Caco-2 (cell line): Measurements from ENCODE around the gene DERL3. TPM values are rescaled to one million over a fixed set of nuclear protein-coding genes. Genes with fewer than 3 reads are reported as not detected.
A peak's percentile ranks its signal among the peaks of the same experiment; 100 is the strongest.
"Not testable (repeated sequence)": the region's sequence is repeated elsewhere in the genome, so short reads cannot be mapped to it uniquely, and the experiment has no call there.

Source experiments
- BruUV-seq: library from RNA; stranded (reverse); fragments of 400-500 nt; replicated peaks from 2 replicates; lab custom pipeline; 2021; lab: Mats Ljungman, UMichigan
- CTCF ChIA-PET: fragments of 300-600 bp; sonication (Branson Sonifier 250); formaldehyde crosslinking; loops from one replicate; lab custom pipeline; 2022; ENCODE audit warnings: antibody characterized with exemption; lab: Charles Lee
- POLR2A ChIA-PET: fragments of 300-600 bp; sonication (Branson Sonifier 250); formaldehyde crosslinking; loops from one replicate; lab custom pipeline; 2022; ENCODE audit warnings: antibody characterized with exemption; lab: Charles Lee
- DNase-seq, 2 experiments: peaks; one replicate each; pipeline versions ENCODE4 v3.0.0 to v3.0.0-alpha.2; 2020 to 2022
- H3K27me3 ChIP-seq: replicated peaks from 2 replicates; pipeline ENCODE4 v1.6.0; 2011; ENCODE audit warnings: low read length; ENCODE audit not compliant: control insufficient read depth, insufficient read depth
- H3K36me3 ChIP-seq: 2 replicates; pipeline ENCODE4 v1.5.1; 2011; ENCODE audit warnings: low read length; ENCODE audit not compliant: control insufficient read depth, insufficient read depth
- H3K4me1 ChIP-seq: fragments of 250-450 bp; sonication (Bioruptor Pico); 2 replicates; pipeline ENCODE4 v1.5.1; 2020; ENCODE audit warnings: mild to moderate bottlenecking
- H3K4me3 ChIP-seq: 2 replicates; pipeline ENCODE4 v1.5.1; 2011; ENCODE audit warnings: low read depth, mild to moderate bottlenecking, control low read depth, low read length
- H3K9me3 ChIP-seq: fragments of 250-450 bp; sonication (Bioruptor Pico); 2 replicates; pipeline ENCODE4 v1.5.1; 2020; ENCODE audit warnings: mild to moderate bottlenecking, moderate library complexity
- H3K27ac Mint-ChIP-seq: one replicate; pipeline ENCODE4 v1.8.0; 2022; ENCODE audit warnings: mixed read lengths; ENCODE audit not compliant: unreplicated experiment
- H3K27me3 Mint-ChIP-seq: one replicate; pipeline ENCODE4 v1.8.0; 2022; ENCODE audit warnings: mixed read lengths; ENCODE audit not compliant: insufficient read depth, unreplicated experiment
- H3K36me3 Mint-ChIP-seq: one replicate; pipeline ENCODE4 v1.8.0; 2022; ENCODE audit warnings: mild to moderate bottlenecking, mixed read lengths; ENCODE audit not compliant: insufficient read depth, unreplicated experiment
- H3K4me1 Mint-ChIP-seq: one replicate; pipeline ENCODE4 v1.8.0; 2022; ENCODE audit warnings: low read depth, mixed read lengths; ENCODE audit not compliant: unreplicated experiment
- H3K4me3 Mint-ChIP-seq: one replicate; pipeline ENCODE4 v1.8.0; 2022; ENCODE audit warnings: mild to moderate bottlenecking, moderate library complexity, mixed read lengths; ENCODE audit not compliant: unreplicated experiment
- H3K9me3 Mint-ChIP-seq: one replicate; pipeline ENCODE4 v1.8.0; 2022; ENCODE audit warnings: mixed read lengths; ENCODE audit not compliant: unreplicated experiment
- intact Hi-C: fragments of 100-400 bp; cut with micrococcal nuclease; formaldehyde crosslinking; loops from one replicate; pipeline ENCODE4 v1.10.0; 2022; ENCODE audit not compliant: unreplicated experiment
- total RNA-seq: library from RNA; stranded (reverse); gene quantifications from 2 replicates; pipeline ENCODE4 v1.2.3, GENCODE V29; 2022
- TF ChIP-seq, protein P1 (sequence below), 2 experiments: fragments of 200-600 bp in 1 of 2; IDR thresholded peaks; 1 replicate in 1 of 2; 2 replicates in 1 of 2; pipeline versions ENCODE4 v1.5.1 to v1.8.0; 2011 to 2022; ENCODE audit warnings: antibody characterized with exemption in 1 of 2, control low read depth in 1 of 2, inconsistent platforms in 1 of 2, low read depth in 1 of 2, low read length in 1 of 2, mild to moderate bottlenecking in 1 of 2, moderate library complexity in 1 of 2; ENCODE audit not compliant: insufficient read depth in 1 of 2, severe bottlenecking in 1 of 2, unreplicated experiment in 1 of 2

The DERL3 gene
- total RNA-seq, 1 experiment from 2014 or later = 4.4 TPM

DNA sequence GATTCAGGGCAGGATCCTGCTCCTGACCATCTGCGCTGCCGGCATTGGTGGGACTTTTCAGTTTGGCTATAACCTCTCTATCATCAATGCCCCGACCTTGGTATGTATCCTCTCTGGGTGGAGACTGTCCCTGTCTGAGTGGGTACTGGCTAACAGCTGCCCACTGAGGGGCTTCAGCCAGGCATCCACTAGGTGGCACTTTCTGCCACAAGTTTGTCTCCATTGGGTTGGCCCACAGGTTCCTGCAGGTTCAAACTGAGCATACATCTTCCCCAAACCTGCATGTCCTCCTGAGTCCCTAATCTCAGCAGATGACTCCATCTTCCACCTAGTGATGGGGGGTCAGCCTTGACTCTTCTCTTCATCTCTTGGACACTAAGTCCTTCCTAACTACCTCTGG, 23.3 kb upstream of the DERL3 start:
- H3K9me3 ChIP-seq = no peaks in the 10 kb centered on the region
- no peak overlapping the region for H3K4me3 ChIP-seq
- ChIA-PET POLR2A (no interaction called here), CTCF (interaction anchor here (0.6 to 1.0 kb wide), 3 partner anchors 12 to 52 kb away, joined by 3 to 12 read pairs (median 3); no protein-coding TSS in a partner anchor)
- Mint-ChIP-seq H3K4me3 (no peak overlapping the region), H3K4me1 (peaks cover 7% of the 10 kb centered on the region), H3K9me3 (no peaks in the 10 kb centered on the region), H3K27ac (no peak overlapping the region), H3K27me3 (no peaks in the 10 kb centered on the region), H3K36me3 (peaks cover 11% of the 10 kb centered on the region)
- intact Hi-C loops = loop anchor here (5.0 kb wide), 1 partner anchor 95 kb away; no protein-coding TSS in a partner anchor
- DNase-seq = peak; percentile 59 to 73
- peaks cover 1% of the 10 kb centered on the region; the same call in 1 of the 2 replicates for H3K36me3 ChIP-seq
- no TSS peak for BruUV-seq
- no peaks in the 10 kb centered on the region for H3K27me3 ChIP-seq
- H3K4me1 ChIP-seq = no peaks in the 10 kb centered on the region
- TF ChIP-seq, protein P1, sequence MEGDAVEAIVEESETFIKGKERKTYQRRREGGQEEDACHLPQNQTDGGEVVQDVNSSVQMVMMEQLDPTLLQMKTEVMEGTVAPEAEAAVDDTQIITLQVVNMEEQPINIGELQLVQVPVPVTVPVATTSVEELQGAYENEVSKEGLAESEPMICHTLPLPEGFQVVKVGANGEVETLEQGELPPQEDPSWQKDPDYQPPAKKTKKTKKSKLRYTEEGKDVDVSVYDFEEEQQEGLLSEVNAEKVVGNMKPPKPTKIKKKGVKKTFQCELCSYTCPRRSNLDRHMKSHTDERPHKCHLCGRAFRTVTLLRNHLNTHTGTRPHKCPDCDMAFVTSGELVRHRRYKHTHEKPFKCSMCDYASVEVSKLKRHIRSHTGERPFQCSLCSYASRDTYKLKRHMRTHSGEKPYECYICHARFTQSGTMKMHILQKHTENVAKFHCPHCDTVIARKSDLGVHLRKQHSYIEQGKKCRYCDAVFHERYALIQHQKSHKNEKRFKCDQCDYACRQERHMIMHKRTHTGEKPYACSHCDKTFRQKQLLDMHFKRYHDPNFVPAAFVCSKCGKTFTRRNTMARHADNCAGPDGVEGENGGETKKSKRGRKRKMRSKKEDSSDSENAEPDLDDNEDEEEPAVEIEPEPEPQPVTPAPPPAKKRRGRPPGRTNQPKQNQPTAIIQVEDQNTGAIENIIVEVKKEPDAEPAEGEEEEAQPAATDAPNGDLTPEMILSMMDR (IDR thresholded peaks at IDR 0.05; ENCODE audit: insufficient read depth in 1 of 2, low read depth in 1 of 2, low read length in 1 of 2, severe bottlenecking in 1 of 2, unreplicated experiment in 1 of 2) = peak; percentile 46 to 88

DNA sequence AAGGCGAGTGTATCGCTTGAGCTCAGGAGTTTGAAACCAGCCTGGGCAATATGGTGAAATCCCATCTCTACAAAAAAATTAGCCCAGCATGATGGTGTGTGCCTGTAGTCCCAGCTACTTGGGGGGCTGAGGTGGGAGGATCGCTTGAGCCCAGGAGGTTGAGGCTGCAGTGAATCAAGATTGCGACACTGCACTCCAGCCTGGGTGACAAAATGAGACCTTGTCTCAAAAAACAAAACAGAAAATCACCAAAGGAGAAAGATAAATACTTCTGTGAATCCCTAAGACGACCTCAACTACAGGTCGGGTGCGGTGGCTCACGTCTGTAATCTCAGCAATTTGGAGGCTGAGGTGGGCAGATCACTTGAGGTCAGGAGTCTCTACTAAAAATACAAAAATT, 21.4 kb upstream of the DERL3 start:
- intact Hi-C loops = loop anchor here (5.0 kb wide), 1 partner anchor 97 kb away; no protein-coding TSS in a partner anchor
- POLR2A ChIA-PET, H3K27me3 Mint-ChIP-seq, H3K36me3 ChIP-seq, H3K27ac Mint-ChIP-seq, H3K4me1 ChIP-seq, H3K9me3 ChIP-seq, DNase-seq, H3K4me3 Mint-ChIP-seq, H3K27me3 ChIP-seq, H3K9me3 Mint-ChIP-seq, H3K4me1 Mint-ChIP-seq, BruUV-seq, H3K4me3 ChIP-seq: not testable (repeated sequence)
- H3K36me3 Mint-ChIP-seq = peaks cover 11% of the 10 kb centered on the region
- CTCF ChIA-PET = interaction anchor here (0.7 kb wide), 1 partner anchor 9 kb away, joined by 5 read pairs; no protein-coding TSS in a partner anchor

DNA sequence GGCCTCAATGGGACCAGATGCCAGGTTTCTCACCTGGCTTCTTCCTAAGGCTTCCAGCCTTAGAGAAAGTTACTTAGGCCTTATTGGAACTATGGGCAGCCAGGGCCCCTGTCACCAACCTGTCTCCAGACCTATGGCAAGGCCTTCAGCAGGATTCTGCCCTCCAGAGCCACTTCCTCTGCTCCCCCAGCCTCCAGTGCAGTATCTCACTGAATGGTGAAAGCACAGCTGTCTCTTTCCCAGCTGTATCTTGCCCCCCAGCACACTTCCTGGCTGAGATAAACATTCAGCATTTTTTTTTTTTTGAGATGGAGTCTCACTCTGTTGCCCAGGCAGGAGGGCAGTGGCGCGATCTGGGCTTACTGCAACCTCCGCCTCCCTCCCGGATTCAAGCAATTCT, 20.4 kb upstream of the DERL3 start:
- TF ChIP-seq, protein P1 (IDR thresholded peaks at IDR 0.05; ENCODE audit: insufficient read depth in 1 of 2, low read depth in 1 of 2, low read length in 1 of 2, severe bottlenecking in 1 of 2, unreplicated experiment in 1 of 2) = no peak
- H3K27me3 Mint-ChIP-seq = no peaks in the 10 kb centered on the region
- CTCF ChIA-PET = interaction anchor here (2.3 kb wide), 1 partner anchor 10 kb away, joined by 39 read pairs; no protein-coding TSS in a partner anchor
- no peak for DNase-seq
- H3K4me3 ChIP-seq = no peak overlapping the region
- H3K36me3 ChIP-seq = peaks cover 1% of the 10 kb centered on the region; the same call in 1 of the 2 replicates
- H3K27me3 ChIP-seq = no peaks in the 10 kb centered on the region
- H3K9me3 ChIP-seq = no peaks in the 10 kb centered on the region
- H3K36me3 Mint-ChIP-seq = peaks cover 11% of the 10 kb centered on the region
- POLR2A ChIA-PET = no interaction called here
- BruUV-seq = no TSS peak
- no peak overlapping the region for H3K27ac Mint-ChIP-seq
- intact Hi-C loops = loop anchor here (5.0 kb wide), 1 partner anchor 33 kb away; the partner anchor contains the start of gene MIF
- no peaks in the 10 kb centered on the region for H3K9me3 Mint-ChIP-seq
- peaks cover 7% of the 10 kb centered on the region for H3K4me1 Mint-ChIP-seq
- H3K4me1 ChIP-seq = 0 out of 2 replicates have a peak, but pooled peaks cover 3% of the 10 kb centered on the region
- peak overlapping the region; percentile 80 for H3K4me3 Mint-ChIP-seq
